Measurements from ENCODE around the gene HADHA. TPM values are rescaled to one million over a fixed set of nuclear protein-coding genes. Genes with fewer than 3 reads are reported as not detected.

The HADHA gene
- total RNA-seq, 1 experiment from 2014 or later, result 131 TPM

- BruUV-seq (replicated peaks), result no TSS peak
- Histone ChIP-seq H4K20me1 (ENCODE audit: low read length) (no peaks in the 10 kb centered on the region), H3K27me3 (ENCODE audit: low read length) (no peaks in the 10 kb centered on the region), H3K9me3 (ENCODE audit: low read length) (no peaks in the 10 kb centered on the region), H3K9ac (ENCODE audit: low read length) (no peak overlapping the region), H3K4me1 (ENCODE audit: insufficient read depth, low read length) (no peaks in the 10 kb centered on the region), H3K27ac (ENCODE audit: low read length) (no peak overlapping the region), H3K36me3 (ENCODE audit: low read depth, low read length) (0 out of 2 replicates have a peak, but pooled peaks cover 11% of the 10 kb centered on the region), H2AFZ (ENCODE audit: low read length) (no peak overlapping the region), H3K9me2 (replicated peaks; ENCODE audit: low read length) (no peaks in the 10 kb centered on the region), H3K4me3 (ENCODE audit: low read length) (no peak overlapping the region), H3F3A (ENCODE audit: low read length, unreplicated experiment) (no peaks in the 10 kb centered on the region), H3K79me2 (ENCODE audit: low read length) (no peaks in the 10 kb centered on the region), H3K4me2 (ENCODE audit: low read length) (no peak overlapping the region)
- no peak for ATAC-seq
- no peak for TF ChIP-seq CTCF (conservative IDR thresholded peaks at IDR 0.05; ENCODE audit: low read depth, low read length)
- no peak for TF ChIP-seq EZH2phosphoT487 (IDR thresholded peaks at IDR 0.05; ENCODE audit: borderline replicate concordance, low read length)
- no peak for TF ChIP-seq EZH2 (IDR thresholded peaks at IDR 0.05; ENCODE audit: low read length, unreplicated experiment)
- ChIA-PET POLR2A (ENCODE audit: unreplicated experiment) (no interaction called here), CTCF (no interaction called here)
- intact Hi-C loops (cut with micrococcal nuclease), result no loop called here
- no peak for DNase-seq
Observed at GRCh38 chr2:26187114-26187513, 57.3 kb downstream of the HADHA start.

GRCh38 chr2:26185954-26186770 lies 58.3 kb downstream of the HADHA start:
- Histone ChIP-seq H3K9me2 (replicated peaks; ENCODE audit: low read length) (no peaks in the 10 kb centered on the region), H3K27ac (ENCODE audit: low read length) (no peak overlapping the region), H3K36me3 (ENCODE audit: low read depth, low read length) (0 out of 2 replicates have a peak, but pooled peaks cover 7% of the 10 kb centered on the region), H3K4me2 (ENCODE audit: low read length) (no peak overlapping the region), H3K4me3 (ENCODE audit: low read length) (no peak overlapping the region), H3K4me1 (ENCODE audit: insufficient read depth, low read length) (no peaks in the 10 kb centered on the region), H4K20me1 (ENCODE audit: low read length) (no peaks in the 10 kb centered on the region), H3K27me3 (ENCODE audit: low read length) (no peaks in the 10 kb centered on the region), H3K9me3 (ENCODE audit: low read length) (no peaks in the 10 kb centered on the region), H3F3A (ENCODE audit: low read length, unreplicated experiment) (no peaks in the 10 kb centered on the region), H3K9ac (ENCODE audit: low read length) (no peak overlapping the region), H3K79me2 (ENCODE audit: low read length) (no peaks in the 10 kb centered on the region), H2AFZ (ENCODE audit: low read length) (no peak overlapping the region)
- DNase-seq (no peak), ATAC-seq (no peak)
- BruUV-seq (replicated peaks), result no TSS peak
- intact Hi-C loops (cut with micrococcal nuclease), result no loop called here
- TF ChIP-seq EZH2 (IDR thresholded peaks at IDR 0.05; ENCODE audit: low read length, unreplicated experiment), result no peak
- no peak for TF ChIP-seq CTCF (conservative IDR thresholded peaks at IDR 0.05; ENCODE audit: low read depth, low read length)
- no peak for TF ChIP-seq EZH2phosphoT487 (IDR thresholded peaks at IDR 0.05; ENCODE audit: borderline replicate concordance, low read length)
- CTCF ChIA-PET, result no interaction called here
- POLR2A ChIA-PET (ENCODE audit: unreplicated experiment), result no interaction called here

GRCh38 chr2:26185304-26185928 lies 59.0 kb downstream of the HADHA start:
- Histone ChIP-seq H3K9ac (ENCODE audit: low read length) (no peak overlapping the region), H3K79me2 (ENCODE audit: low read length) (no peaks in the 10 kb centered on the region), H3K27ac (ENCODE audit: low read length) (no peak overlapping the region), H4K20me1 (ENCODE audit: low read length) (no peaks in the 10 kb centered on the region), H3K27me3 (ENCODE audit: low read length) (no peaks in the 10 kb centered on the region), H3K9me2 (replicated peaks; ENCODE audit: low read length) (no peaks in the 10 kb centered on the region), H3F3A (ENCODE audit: low read length, unreplicated experiment) (no peaks in the 10 kb centered on the region), H3K4me3 (ENCODE audit: low read length) (no peak overlapping the region), H3K36me3 (ENCODE audit: low read depth, low read length) (0 out of 2 replicates have a peak, but pooled peaks cover under 1% of the 10 kb centered on the region), H3K4me1 (ENCODE audit: insufficient read depth, low read length) (no peaks in the 10 kb centered on the region), H3K9me3 (ENCODE audit: low read length) (no peaks in the 10 kb centered on the region), H2AFZ (ENCODE audit: low read length) (no peak overlapping the region), H3K4me2 (ENCODE audit: low read length) (no peak overlapping the region)
- no TSS peak for BruUV-seq (replicated peaks)
- CTCF ChIA-PET, result interaction anchor here (0.6 kb wide), 1 partner anchor 234 kb away, joined by 3 read pairs; no protein-coding TSS in a partner anchor
- TF ChIP-seq EZH2phosphoT487 (IDR thresholded peaks at IDR 0.05; ENCODE audit: borderline replicate concordance, low read length) (no peak), CTCF (conservative IDR thresholded peaks at IDR 0.05; ENCODE audit: low read depth, low read length) (no peak), EZH2 (IDR thresholded peaks at IDR 0.05; ENCODE audit: low read length, unreplicated experiment) (no peak)
- ATAC-seq (no peak), DNase-seq (no peak)
- POLR2A ChIA-PET (ENCODE audit: unreplicated experiment), result no interaction called here
- intact Hi-C loops (cut with micrococcal nuclease), result no loop called here
